Erythroblast (primary cell): ENCODE results near the gene TMEM161B.

ENCODE experiments used
- GATA1 ChIP-seq: IDR thresholded peaks from 2 replicates; pipeline ENCODE4 v1.6.1; 2011; ENCODE audit warnings: low read depth, mild to moderate bottlenecking, control low read depth, low read length, moderate library complexity
- POLR2A ChIP-seq: IDR thresholded peaks from 2 replicates; pipeline ENCODE4 v1.6.1; 2011; ENCODE audit warnings: mild to moderate bottlenecking, low read length

- TF ChIP-seq POLR2A: no peak
- no peak for TF ChIP-seq GATA1
These were observed 41.7 kb downstream of the TMEM161B start for GRCh38 chr5:88226881-88227450.
